ENCODE measurements around the gene CMSS1. TPM values are rescaled to one million over a fixed set of nuclear protein-coding genes. Genes with fewer than 3 reads are reported as not detected.

Gene CMSS1
- total RNA-seq, 1 donor from 2014 or later = 7.5 TPM

Other genes starting within 250 kb of the CMSS1 start
- 263 and 653 TPM in 2 replicates for gene COL8A1, start 179.3 kb upstream of the CMSS1 start, total RNA-seq